K562 (cell line): ENCODE data around the gene APOC1. TPM values are rescaled to one million over a fixed set of nuclear protein-coding genes. Genes with fewer than 3 reads are reported as not detected.

Source experiments
- ATF1 ChIP-seq, 2 experiments: fragments of 450-650 bp in 1 of 2; IDR thresholded peaks; 2 replicates each; pipeline ENCODE4 v1.6.1; 2016; ENCODE audit warnings: missing compliant biosample characterization in 1 of 2, missing genetic modification characterization in 1 of 2
- CXXC5 ChIP-seq: fragments of 250-450 bp; sonication (Bioruptor Pico); IDR thresholded peaks from 2 replicates; pipeline ENCODE4 v1.8.0; 2022; ENCODE audit warnings: inconsistent platforms, mild to moderate bottlenecking, moderate library complexity
- ELF1 ChIP-seq: fragments of 200-800 bp; sonication (Bioruptor generic); IDR thresholded peaks from 2 replicates; pipeline ENCODE4 v1.6.1; 2016; ENCODE audit warnings: missing genetic modification characterization, missing compliant biosample characterization
- LCOR ChIP-seq: sonication (generic); formaldehyde crosslinking; IDR thresholded peaks from 2 replicates; pipeline ENCODE4 v1.8.0; 2022; ENCODE audit warnings: mild to moderate bottlenecking, missing genetic modification reagents
- MAZ ChIP-seq, 2 experiments: fragments of 450-650 bp in 1 of 2; sonication (generic) in 1 of 2; formaldehyde crosslinking; IDR thresholded peaks in 1 of 2; conservative IDR thresholded peaks in 1 of 2; 2 replicates each; pipeline versions ENCODE4 v1.4.0 to v1.5.0; 2020; ENCODE audit warnings: mild to moderate bottlenecking in 1 of 2, missing genetic modification reagents in 1 of 2
- NCOR1 ChIP-seq: fragments of 450-650 bp; IDR thresholded peaks from 2 replicates; pipeline ENCODE4 v1.6.1; 2016; ENCODE audit warnings: mild to moderate bottlenecking, moderate library complexity
- NFIC ChIP-seq: fragments of 450-650 bp; IDR thresholded peaks from 2 replicates; pipeline ENCODE4 v1.6.1; 2017; ENCODE audit warnings: mild to moderate bottlenecking, inconsistent platforms
- TAF1 ChIP-seq: IDR thresholded peaks from 2 replicates; pipeline ENCODE4 v1.6.1; 2011; ENCODE audit warnings: mild to moderate bottlenecking, low read length, moderate library complexity; ENCODE audit not compliant: insufficient read depth, control insufficient read depth, severe bottlenecking; ENCODE audit errors: extremely low read depth
- TCF3 ChIP-seq: sonication (generic); formaldehyde crosslinking; IDR thresholded peaks from 2 replicates; pipeline ENCODE4 v1.4.0; 2020; ENCODE audit warnings: mild to moderate bottlenecking, missing genetic modification reagents
- polyA plus RNA-seq, 8 experiments: library from polyadenylated mRNA; depleted of rRNA in 4 of 8; stranded (reverse) in 5 of 8; unstranded in 3 of 8; fragments of >200 nt; fragmentation: Nextera tagmentation in 2 of 8; fragmentation: Illumina TruSeq in 1 of 8; extraction: Ambion mirVana in 2 of 8; extraction: Trizol in 1 of 8; gene quantifications; 2 replicates each; pipeline versions ENCODE4 v1.2.1 to v1.2.3, GENCODE V29; 2011 to 2014; ENCODE audit warnings: inconsistent platforms in 1 of 8, missing spikeins in 1 of 8
- total RNA-seq, 7 experiments: library from RNA; depleted of rRNA in 6 of 7; stranded (reverse); fragments of >200 nt in 6 of 7; fragmentation: Illumina TruSeq in 2 of 7; extraction: Trizol in 2 of 7; gene quantifications; 2 replicates each; pipeline versions ENCODE4 v1.2.1 to v1.2.3, GENCODE V29; 2011 to 2021; ENCODE audit warnings: low replicate concordance in 1 of 7
- TF ChIP-seq, protein P1 (sequence below): sonication (generic); formaldehyde crosslinking; IDR thresholded peaks from 2 replicates; pipeline ENCODE4 v1.8.0; 2023; ENCODE audit warnings: missing genetic modification reagents, mild to moderate bottlenecking, borderline replicate concordance
- TF ChIP-seq, protein P2 (sequence below): IDR thresholded peaks from 3 replicates; pipeline ENCODE4 v1.6.1; 2011; ENCODE audit warnings: borderline replicate concordance, mild to moderate bottlenecking; ENCODE audit not compliant: insufficient read length, insufficient read depth
- TF ChIP-seq, protein P3 (sequence below): IDR thresholded peaks from 2 replicates; pipeline ENCODE4 v1.6.1; 2012; ENCODE audit warnings: low read depth, low read length, improper control_type of control experiment, borderline replicate concordance
- TF ChIP-seq, protein P4 (sequence below): fragments of 250-450 bp; sonication (Bioruptor Pico); IDR thresholded peaks from 2 replicates; pipeline ENCODE4 v1.5.0; 2020; ENCODE audit warnings: mild to moderate bottlenecking, borderline replicate concordance
- TF ChIP-seq, protein P5 (sequence below): fragments of 450-650 bp; IDR thresholded peaks from 2 replicates; pipeline ENCODE4 v1.6.1; 2016

APOC1 gene
- total and polyA plus RNA-seq, 9 of the 15 experiments (the other 6 are each of a cell fraction or from before 2014, with no cell fraction given) = 115 to 408 (median 220) TPM

DNA sequence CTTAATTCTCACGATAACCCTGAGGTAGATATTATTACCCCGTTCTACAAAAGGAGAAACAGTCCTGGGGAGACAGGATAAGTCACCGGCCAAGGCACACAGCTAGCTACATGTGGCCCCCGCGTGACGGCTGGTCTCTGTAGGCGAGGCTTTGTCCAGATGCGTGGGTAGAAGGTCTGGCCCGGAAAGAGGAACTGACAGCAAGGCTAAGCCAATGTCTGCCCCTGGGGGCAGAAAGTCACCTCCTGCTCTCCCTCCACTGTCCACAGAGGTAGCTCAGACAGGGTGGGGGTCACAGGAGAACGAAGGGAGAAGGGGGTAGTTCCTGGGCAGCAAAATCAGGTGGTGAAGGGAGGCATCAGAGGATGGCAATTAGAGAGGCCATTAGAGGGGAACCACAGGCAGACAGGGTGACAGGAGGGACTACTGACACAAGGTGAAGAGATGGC, 29.4 kb downstream of the APOC1 start (continued):
- TF ChIP-seq, protein P1, sequence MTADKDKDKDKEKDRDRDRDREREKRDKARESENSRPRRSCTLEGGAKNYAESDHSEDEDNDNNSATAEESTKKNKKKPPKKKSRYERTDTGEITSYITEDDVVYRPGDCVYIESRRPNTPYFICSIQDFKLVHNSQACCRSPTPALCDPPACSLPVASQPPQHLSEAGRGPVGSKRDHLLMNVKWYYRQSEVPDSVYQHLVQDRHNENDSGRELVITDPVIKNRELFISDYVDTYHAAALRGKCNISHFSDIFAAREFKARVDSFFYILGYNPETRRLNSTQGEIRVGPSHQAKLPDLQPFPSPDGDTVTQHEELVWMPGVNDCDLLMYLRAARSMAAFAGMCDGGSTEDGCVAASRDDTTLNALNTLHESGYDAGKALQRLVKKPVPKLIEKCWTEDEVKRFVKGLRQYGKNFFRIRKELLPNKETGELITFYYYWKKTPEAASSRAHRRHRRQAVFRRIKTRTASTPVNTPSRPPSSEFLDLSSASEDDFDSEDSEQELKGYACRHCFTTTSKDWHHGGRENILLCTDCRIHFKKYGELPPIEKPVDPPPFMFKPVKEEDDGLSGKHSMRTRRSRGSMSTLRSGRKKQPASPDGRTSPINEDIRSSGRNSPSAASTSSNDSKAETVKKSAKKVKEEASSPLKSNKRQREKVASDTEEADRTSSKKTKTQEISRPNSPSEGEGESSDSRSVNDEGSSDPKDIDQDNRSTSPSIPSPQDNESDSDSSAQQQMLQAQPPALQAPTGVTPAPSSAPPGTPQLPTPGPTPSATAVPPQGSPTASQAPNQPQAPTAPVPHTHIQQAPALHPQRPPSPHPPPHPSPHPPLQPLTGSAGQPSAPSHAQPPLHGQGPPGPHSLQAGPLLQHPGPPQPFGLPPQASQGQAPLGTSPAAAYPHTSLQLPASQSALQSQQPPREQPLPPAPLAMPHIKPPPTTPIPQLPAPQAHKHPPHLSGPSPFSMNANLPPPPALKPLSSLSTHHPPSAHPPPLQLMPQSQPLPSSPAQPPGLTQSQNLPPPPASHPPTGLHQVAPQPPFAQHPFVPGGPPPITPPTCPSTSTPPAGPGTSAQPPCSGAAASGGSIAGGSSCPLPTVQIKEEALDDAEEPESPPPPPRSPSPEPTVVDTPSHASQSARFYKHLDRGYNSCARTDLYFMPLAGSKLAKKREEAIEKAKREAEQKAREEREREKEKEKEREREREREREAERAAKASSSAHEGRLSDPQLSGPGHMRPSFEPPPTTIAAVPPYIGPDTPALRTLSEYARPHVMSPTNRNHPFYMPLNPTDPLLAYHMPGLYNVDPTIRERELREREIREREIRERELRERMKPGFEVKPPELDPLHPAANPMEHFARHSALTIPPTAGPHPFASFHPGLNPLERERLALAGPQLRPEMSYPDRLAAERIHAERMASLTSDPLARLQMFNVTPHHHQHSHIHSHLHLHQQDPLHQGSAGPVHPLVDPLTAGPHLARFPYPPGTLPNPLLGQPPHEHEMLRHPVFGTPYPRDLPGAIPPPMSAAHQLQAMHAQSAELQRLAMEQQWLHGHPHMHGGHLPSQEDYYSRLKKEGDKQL (CRISPR knock-in tag) = no peak
- TF ChIP-seq, protein P2, sequence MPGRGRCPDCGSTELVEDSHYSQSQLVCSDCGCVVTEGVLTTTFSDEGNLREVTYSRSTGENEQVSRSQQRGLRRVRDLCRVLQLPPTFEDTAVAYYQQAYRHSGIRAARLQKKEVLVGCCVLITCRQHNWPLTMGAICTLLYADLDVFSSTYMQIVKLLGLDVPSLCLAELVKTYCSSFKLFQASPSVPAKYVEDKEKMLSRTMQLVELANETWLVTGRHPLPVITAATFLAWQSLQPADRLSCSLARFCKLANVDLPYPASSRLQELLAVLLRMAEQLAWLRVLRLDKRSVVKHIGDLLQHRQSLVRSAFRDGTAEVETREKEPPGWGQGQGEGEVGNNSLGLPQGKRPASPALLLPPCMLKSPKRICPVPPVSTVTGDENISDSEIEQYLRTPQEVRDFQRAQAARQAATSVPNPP = no peak
- peak; percentile 33; the same call in 1 of the 2 replicates for TF ChIP-seq NCOR1
- TF ChIP-seq ELF1 (tag) = no peak
- peak; percentile 58; the same call in 1 of the 2 replicates for TF ChIP-seq TCF3 (CRISPR knock-in tag)
- TF ChIP-seq MAZ (CRISPR knock-in tag; conservative IDR thresholded peaks at IDR 0.05 in 1 of 2, IDR thresholded peaks at IDR 0.05 in 1 of 2) = peak; percentile 68 to 83; a peak in 3 of 4 replicates
- TF ChIP-seq, protein P3, sequence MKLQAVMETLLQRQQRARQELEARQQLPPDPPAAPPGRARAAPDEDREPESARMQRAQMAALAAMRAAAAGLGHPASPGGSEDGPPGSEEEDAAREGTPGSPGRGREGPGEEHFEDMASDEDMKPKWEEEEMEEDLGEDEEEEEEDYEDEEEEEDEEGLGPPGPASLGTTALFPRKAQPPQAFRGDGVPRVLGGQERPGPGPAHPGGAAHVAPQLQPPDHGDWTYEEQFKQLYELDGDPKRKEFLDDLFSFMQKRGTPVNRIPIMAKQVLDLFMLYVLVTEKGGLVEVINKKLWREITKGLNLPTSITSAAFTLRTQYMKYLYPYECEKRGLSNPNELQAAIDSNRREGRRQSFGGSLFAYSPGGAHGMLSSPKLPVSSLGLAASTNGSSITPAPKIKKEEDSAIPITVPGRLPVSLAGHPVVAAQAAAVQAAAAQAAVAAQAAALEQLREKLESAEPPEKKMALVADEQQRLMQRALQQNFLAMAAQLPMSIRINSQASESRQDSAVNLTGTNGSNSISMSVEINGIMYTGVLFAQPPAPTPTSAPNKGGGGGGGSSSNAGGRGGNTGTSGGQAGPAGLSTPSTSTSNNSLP = no peak
- peak; percentile 85 for TF ChIP-seq NFIC
- no peak for TF ChIP-seq TAF1
- TF ChIP-seq, protein P4, sequence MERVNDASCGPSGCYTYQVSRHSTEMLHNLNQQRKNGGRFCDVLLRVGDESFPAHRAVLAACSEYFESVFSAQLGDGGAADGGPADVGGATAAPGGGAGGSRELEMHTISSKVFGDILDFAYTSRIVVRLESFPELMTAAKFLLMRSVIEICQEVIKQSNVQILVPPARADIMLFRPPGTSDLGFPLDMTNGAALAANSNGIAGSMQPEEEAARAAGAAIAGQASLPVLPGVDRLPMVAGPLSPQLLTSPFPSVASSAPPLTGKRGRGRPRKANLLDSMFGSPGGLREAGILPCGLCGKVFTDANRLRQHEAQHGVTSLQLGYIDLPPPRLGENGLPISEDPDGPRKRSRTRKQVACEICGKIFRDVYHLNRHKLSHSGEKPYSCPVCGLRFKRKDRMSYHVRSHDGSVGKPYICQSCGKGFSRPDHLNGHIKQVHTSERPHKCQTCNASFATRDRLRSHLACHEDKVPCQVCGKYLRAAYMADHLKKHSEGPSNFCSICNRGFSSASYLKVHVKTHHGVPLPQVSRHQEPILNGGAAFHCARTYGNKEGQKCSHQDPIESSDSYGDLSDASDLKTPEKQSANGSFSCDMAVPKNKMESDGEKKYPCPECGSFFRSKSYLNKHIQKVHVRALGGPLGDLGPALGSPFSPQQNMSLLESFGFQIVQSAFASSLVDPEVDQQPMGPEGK = no peak; the same call in 1 of the 2 replicates
- TF ChIP-seq, protein P5, sequence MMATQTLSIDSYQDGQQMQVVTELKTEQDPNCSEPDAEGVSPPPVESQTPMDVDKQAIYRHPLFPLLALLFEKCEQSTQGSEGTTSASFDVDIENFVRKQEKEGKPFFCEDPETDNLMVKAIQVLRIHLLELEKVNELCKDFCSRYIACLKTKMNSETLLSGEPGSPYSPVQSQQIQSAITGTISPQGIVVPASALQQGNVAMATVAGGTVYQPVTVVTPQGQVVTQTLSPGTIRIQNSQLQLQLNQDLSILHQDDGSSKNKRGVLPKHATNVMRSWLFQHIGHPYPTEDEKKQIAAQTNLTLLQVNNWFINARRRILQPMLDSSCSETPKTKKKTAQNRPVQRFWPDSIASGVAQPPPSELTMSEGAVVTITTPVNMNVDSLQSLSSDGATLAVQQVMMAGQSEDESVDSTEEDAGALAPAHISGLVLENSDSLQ = peak; percentile 78
- TF ChIP-seq LCOR (CRISPR knock-in tag) = no peak
- no peak for TF ChIP-seq ATF1 (CRISPR knock-in tag; IDR thresholded peaks at IDR 0.05)
- TF ChIP-seq ATF1 (tag; IDR thresholded peaks at IDR 0.05) = peak; percentile 43
- TF ChIP-seq CXXC5 = peak; percentile 67
